K562 (cell line): ENCODE data around the gene PGAP3. TPM values are rescaled to one million over a fixed set of nuclear protein-coding genes. Genes with fewer than 3 reads are reported as not detected.

Experiments
- ATAC-seq: fragments of 200-7000 bp; cut with Tn5 transposase; 3 replicates; pipeline ENCODE4 v1.9.1; 2020; ENCODE audit warnings: moderate library complexity
- BruUV-seq: library from RNA; stranded (reverse); fragments of 400-500 nt; replicated peaks from 2 replicates; lab custom pipeline; 2021; lab: Mats Ljungman, UMichigan
- CTCF ChIA-PET: fragments of 300-600 bp; formaldehyde crosslinking; extraction: SDS; loops from one replicate; lab custom pipeline; 2021; ENCODE audit warnings: low intra/inter-chr PET ratio; lab: Yijun Ruan, JAX
- POLR2A ChIA-PET: fragments of 300-600, 350-650 bp; sonication (Branson Sonifier 250); formaldehyde crosslinking; extraction: SDS; loops from one replicate; lab custom pipeline; 2021; ENCODE audit warnings: antibody characterized with exemption, inconsistent platforms; lab: Yijun Ruan, JAX
- DNase-seq, 4 experiments: peaks; one replicate each; pipeline versions ENCODE4 v3.0.0 to v3.0.0-alpha.2; 2011 to 2018; ENCODE audit warnings: low spot score in 3 of 4, mixed read lengths in 3 of 4; ENCODE audit errors: extremely low read depth in 1 of 4
- FAIRE-seq: peaks from 2 replicates; lab custom pipeline; 2011; peaks lifted over from hg19 to GRCh38; lab: Jason Lieb, UNC
- H2AFZ ChIP-seq: 2 replicates; pipeline ENCODE4 v1.6.0; 2011; ENCODE audit warnings: low read depth, low read length, control low read depth, inconsistent platforms
- H3K27ac ChIP-seq: fragments of 200-600 bp; 3 replicates; pipeline ENCODE4 v1.8.0; 2011; ENCODE audit warnings: low read depth, mild to moderate bottlenecking, control low read depth, inconsistent platforms, low read length, moderate library complexity, mixed read lengths; ENCODE audit errors: extremely low read depth
- H3K27me3 ChIP-seq, 2 experiments: fragments of 300-600 bp in 1 of 2; 2 replicates in 1 of 2; 3 replicates in 1 of 2; pipeline versions ENCODE4 v1.6.0 to v1.8.0; 2011; ENCODE audit warnings: inconsistent platforms in 2 of 2, low read length in 2 of 2, mild to moderate bottlenecking in 1 of 2, mixed read lengths in 1 of 2, moderate library complexity in 1 of 2; ENCODE audit not compliant: control insufficient read depth in 2 of 2, insufficient read depth in 2 of 2
- H3K36me3 ChIP-seq: fragments of 300-600 bp; 3 replicates; pipeline ENCODE4 v1.8.0; 2011; ENCODE audit warnings: mild to moderate bottlenecking, low read length, inconsistent platforms; ENCODE audit not compliant: control insufficient read depth, insufficient read depth
- H3K4me1 ChIP-seq, 2 experiments: fragments of 200-600 bp in 1 of 2; replicated peaks in 1 of 2; 2 replicates in 1 of 2; 3 replicates in 1 of 2; pipeline versions ENCODE4 v1.5.1 to v1.8.0; 2011; ENCODE audit warnings: inconsistent platforms in 2 of 2, low read length in 2 of 2, mild to moderate bottlenecking in 1 of 2, mixed read lengths in 1 of 2, moderate library complexity in 1 of 2; ENCODE audit not compliant: control insufficient read depth in 2 of 2, insufficient read depth in 2 of 2
- H3K4me2 ChIP-seq: 2 replicates; pipeline ENCODE4 v1.6.1; 2011; ENCODE audit warnings: low read length, control low read depth, inconsistent platforms, mixed read lengths; ENCODE audit not compliant: insufficient read depth
- H3K4me3 ChIP-seq: fragments of 200-600 bp; sonication (generic), shearing (Covaris generic); 2 replicates; pipeline ENCODE4 v1.5.1; 2016; ENCODE audit warnings: control low read depth, inconsistent platforms
- H3K79me2 ChIP-seq: fragments of 200-600 bp; 3 replicates; pipeline ENCODE4 v1.8.0; 2011; ENCODE audit warnings: low read length, inconsistent platforms; ENCODE audit not compliant: control insufficient read depth, insufficient read depth
- H3K9ac ChIP-seq, 2 experiments: 2 replicates each; pipeline versions ENCODE4 v1.6.0 to v1.6.1; 2011; ENCODE audit warnings: low read depth in 2 of 2, low read length in 2 of 2, control low read depth in 1 of 2, inconsistent platforms in 1 of 2, mild to moderate bottlenecking in 1 of 2, mixed read lengths in 1 of 2; ENCODE audit not compliant: insufficient read depth in 1 of 2
- H3K9me1 ChIP-seq: one replicate; pipeline ENCODE4 v1.6.0; 2011; ENCODE audit warnings: inconsistent platforms, mild to moderate bottlenecking, low read length, moderate library complexity; ENCODE audit not compliant: control insufficient read depth, insufficient read depth
- H3K9me3 ChIP-seq: replicated peaks from 2 replicates; pipeline ENCODE4 v1.5.1; 2011; ENCODE audit warnings: low read depth, low read length, inconsistent platforms; ENCODE audit not compliant: control insufficient read depth, insufficient read depth
- H4K20me1 ChIP-seq: replicated peaks from 2 replicates; pipeline ENCODE4 v1.6.1; 2011; ENCODE audit warnings: low read length, inconsistent platforms, mixed read lengths; ENCODE audit not compliant: control insufficient read depth, insufficient read depth
- BCOR ChIP-seq: fragments of 450-650 bp; IDR thresholded peaks from 2 replicates; pipeline ENCODE4 v1.6.1; 2016
- RFX5 ChIP-seq: IDR thresholded peaks from 2 replicates; pipeline ENCODE4 v1.6.1; 2011; ENCODE audit warnings: low read depth, mild to moderate bottlenecking, improper control_type of control experiment, low read length
- RNF2 ChIP-seq: sonication (generic); IDR thresholded peaks from 2 replicates; pipeline ENCODE4 v1.6.1; 2016
- RREB1 ChIP-seq: fragments of 250-450 bp; sonication (Bioruptor Pico); IDR thresholded peaks from 2 replicates; pipeline ENCODE4 v1.4.0; 2020
- SMARCA5 ChIP-seq: fragments of 450-650 bp; IDR thresholded peaks from 2 replicates; pipeline ENCODE4 v1.6.1; 2016
- VEZF1 ChIP-seq: fragments of 200-800 bp; sonication (Bioruptor generic); IDR thresholded peaks from 2 replicates; pipeline ENCODE4 v1.6.1; 2017; ENCODE audit warnings: missing genetic modification characterization, missing compliant biosample characterization
- WHSC1 ChIP-seq: IDR thresholded peaks from one replicate; pipeline ENCODE4 v1.6.1; 2012; ENCODE audit warnings: low read length, control low read depth, inconsistent platforms
- ZNF197 ChIP-seq: fragments of 200-800 bp; sonication (Bioruptor generic); IDR thresholded peaks from 2 replicates; pipeline ENCODE4 v1.6.1; 2016; ENCODE audit warnings: low read depth, missing genetic modification characterization, missing compliant biosample characterization
- WGBS: fragments of 100-300 bp; shearing (Covaris generic); methylation state at CpG from one replicate; pipeline ENCODE4 v1.1.6; 2016; ENCODE audit warnings: low coverage, mixed read lengths; ENCODE audit not compliant: insufficient coverage; ENCODE audit errors: missing lambda C conversion rate; 5-methylcytosine and 5-hydroxymethylcytosine counted together
- in situ Hi-C: fragments of 300-500 bp; cut with MboI; formaldehyde crosslinking; loops from 4 replicates; pipeline ENCODE4 v1.15.0; 2018; ENCODE audit warnings: inconsistent platforms, mixed read lengths
- intact Hi-C: fragments of 100-400 bp; cut with micrococcal nuclease; formaldehyde crosslinking; loops from 2 replicates; pipeline ENCODE4 v1.14.2; 2022
- polyA plus RNA-seq, 8 experiments: library from polyadenylated mRNA; depleted of rRNA in 4 of 8; stranded (reverse) in 5 of 8; unstranded in 3 of 8; fragments of >200 nt; fragmentation: Nextera tagmentation in 2 of 8; fragmentation: Illumina TruSeq in 1 of 8; extraction: Ambion mirVana in 2 of 8; extraction: Trizol in 1 of 8; gene quantifications; 2 replicates each; pipeline versions ENCODE4 v1.2.1 to v1.2.3, GENCODE V29; 2011 to 2014; ENCODE audit warnings: inconsistent platforms in 1 of 8, missing spikeins in 1 of 8
- total RNA-seq, 7 experiments: library from RNA; depleted of rRNA in 6 of 7; stranded (reverse); fragments of >200 nt in 6 of 7; fragmentation: Illumina TruSeq in 2 of 7; extraction: Trizol in 2 of 7; gene quantifications; 2 replicates each; pipeline versions ENCODE4 v1.2.1 to v1.2.3, GENCODE V29; 2011 to 2021; ENCODE audit warnings: low replicate concordance in 1 of 7

PGAP3 gene
- total and polyA plus RNA-seq, 9 of the 15 experiments (the other 6 are each of a cell fraction or from before 2014, with no cell fraction given) = 0.38 to 9.4 (median 4.5) TPM

GRCh38 chr17:39677542-39678339 is 10.1 kb downstream of the PGAP3 start:
- Histone ChIP-seq H3K79me2 (no peaks in the 10 kb centered on the region), H3K9ac (peak overlapping the region in 1 of 2 experiments; percentile 70; a peak in 1 of 4 replicates), H3K4me1 (peaks cover 30 to 54% of the 10 kb centered on the region in 2 experiments; a peak in 4 of 5 replicates), H3K9me3 (no peaks in the 10 kb centered on the region), H3K36me3 (peaks cover 5% of the 10 kb centered on the region; the same call in 2 of the 3 replicates)
- no peak for DNase-seq
- POLR2A ChIA-PET = interaction anchor here (0.6 to 2.2 kb wide), 4 partner anchors 10 to 56 kb away, joined by 3 to 16 read pairs (median 4); partner anchors contain the start of gene PGAP3
- in situ Hi-C loops = no loop called here
- FAIRE-seq = no peak
- no peak for ATAC-seq
- no TSS peak for BruUV-seq
- TF ChIP-seq ZNF197 (CRISPR knock-in tag) (no peak), RFX5 (no peak), BCOR (0 out of 2 replicates have a peak, but pooled peaks have one; percentile 30), VEZF1 (CRISPR knock-in tag) (no peak), SMARCA5 (no peak), WHSC1 (no peak), RNF2 (no peak), RREB1 (no peak)
- TF ChIP-seq, all 486 proteins: peak for 1
- Histone ChIP-seq H3K27me3 (no peaks in the 10 kb centered on the region), H3K9me1 (no peaks in the 10 kb centered on the region), H3K27ac (no peak overlapping the region), H3K4me2 (no peak overlapping the region), H2AFZ (no peak overlapping the region), H4K20me1 (no peaks in the 10 kb centered on the region), H3K4me3 (no peak overlapping the region)
- CTCF ChIA-PET = interaction anchor here (0.6 kb wide), 1 partner anchor 206 kb away, joined by 4 read pairs; no protein-coding TSS in a partner anchor
- intact Hi-C loops = no loop called here
- 67% methylated on average over 9 of the region's 13 CpGs for WGBS
